HG02642 (cell line): ENCODE data around the gene ALK.
A peak's percentile ranks its signal among the peaks of the same experiment; 100 is the strongest.

Source experiments
- ATAC-seq: cut with Tn5 transposase; IDR thresholded peaks from one replicate; pipeline ENCODE4 v1.9.1; 2021; ENCODE audit warnings: mild to moderate bottlenecking; ENCODE audit not compliant: unreplicated experiment, poor library complexity

ALK gene

GRCh38 chr2:29317077-29317517, 604.3 kb downstream of the ALK start:
- no peak for ATAC-seq

GRCh38 chr2:29314816-29315571, 606.4 kb downstream of the ALK start:
- ATAC-seq, result peak; percentile 79

DNA sequence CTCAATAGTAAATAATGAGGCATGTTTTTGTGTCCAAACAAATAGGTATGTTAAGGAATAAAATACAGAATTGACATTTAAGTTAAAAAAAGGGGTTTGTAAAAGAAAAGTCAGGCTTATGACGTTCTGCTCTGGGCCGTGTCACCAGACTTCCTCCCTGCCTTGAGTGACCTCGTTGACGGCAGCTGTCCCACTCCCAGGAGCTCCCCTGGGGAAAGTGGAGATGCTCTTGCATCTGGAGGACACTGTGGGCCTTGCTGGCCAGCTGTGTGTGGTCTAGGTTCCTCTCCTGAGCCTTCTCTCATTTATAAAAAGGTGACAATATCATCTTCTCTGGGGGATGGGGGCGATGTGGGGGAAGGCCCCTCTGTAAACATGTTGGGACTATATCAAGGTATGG, 609.9 kb downstream of the ALK start:
- no peak for ATAC-seq

DNA sequence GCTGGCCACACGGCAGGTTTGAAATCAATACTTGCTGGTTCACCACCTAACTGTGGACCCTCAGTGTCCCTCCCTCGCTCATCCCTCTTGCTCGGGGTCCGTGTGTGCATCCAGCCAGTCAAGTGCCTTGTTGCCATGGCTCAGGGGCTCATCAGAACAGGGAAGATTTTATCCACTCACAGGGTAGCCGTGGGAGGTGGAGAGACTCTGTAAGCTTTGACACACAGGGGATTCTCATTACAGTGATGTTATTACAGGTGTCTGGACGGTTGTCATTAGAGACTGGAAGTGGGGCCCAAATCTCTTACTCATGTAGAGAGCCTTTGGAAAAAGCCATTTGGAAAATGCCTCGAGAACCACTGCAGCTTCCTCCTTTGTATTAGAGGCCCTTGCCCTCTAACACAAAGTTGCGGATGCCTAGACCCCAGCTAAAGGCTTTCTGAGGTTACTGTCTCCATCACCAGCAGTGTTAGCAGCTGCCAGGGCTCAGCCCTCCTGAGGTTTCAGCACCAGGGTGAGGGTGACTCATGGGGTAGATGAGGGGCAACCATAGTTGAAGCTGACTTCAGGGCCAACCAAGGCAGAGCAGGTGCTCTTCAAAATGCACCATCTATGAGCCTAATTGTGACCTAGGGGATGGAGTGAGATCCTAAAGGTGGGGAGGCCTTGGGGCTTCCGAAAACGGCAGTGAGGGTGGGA, 610.6 kb downstream of the ALK start:
- no peak for ATAC-seq

DNA sequence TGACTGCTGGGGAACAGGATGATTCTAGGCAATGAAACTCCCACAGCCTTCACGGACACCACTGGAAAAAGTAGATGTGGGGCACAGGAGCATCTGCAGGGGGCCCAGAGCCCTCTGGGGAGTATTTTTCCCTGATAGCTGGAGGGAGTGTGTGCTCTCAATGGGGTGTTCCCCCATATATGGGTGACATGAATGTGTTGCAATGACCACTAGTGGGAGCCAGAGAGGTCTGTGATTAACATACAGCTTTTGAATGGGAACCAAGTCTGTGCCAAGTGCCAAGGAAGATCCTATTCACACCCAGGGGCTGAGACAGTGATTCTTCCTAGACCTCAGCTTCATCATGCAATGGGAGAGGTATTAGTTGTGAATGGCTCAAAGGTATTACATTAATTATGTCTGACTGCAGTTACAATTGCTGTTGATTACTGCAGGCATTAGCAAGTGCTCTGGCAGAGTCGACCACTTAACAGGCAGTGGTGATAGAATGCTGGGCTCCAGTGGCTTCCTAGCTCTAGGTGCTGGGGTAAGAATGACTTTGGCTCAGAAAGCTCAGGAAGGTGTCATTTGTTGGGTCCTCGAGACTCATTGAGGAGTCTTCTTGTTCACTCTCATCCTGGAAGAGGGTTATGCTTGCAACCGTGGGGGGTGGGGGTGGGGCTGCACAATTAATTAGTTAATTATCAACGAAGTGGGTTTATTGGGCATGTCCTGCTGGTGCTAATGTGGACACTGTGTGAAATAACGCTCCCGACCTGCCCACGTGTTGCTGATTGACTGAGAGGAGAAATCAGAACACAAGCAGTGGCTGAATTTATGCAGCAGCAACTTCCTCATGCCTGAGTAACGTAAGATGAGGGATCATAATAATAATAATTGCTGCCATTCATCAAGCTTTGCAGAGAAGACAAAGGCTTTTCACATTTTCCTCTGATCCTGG, 612.0 kb downstream of the ALK start:
- ATAC-seq, result no peak

- no peak for ATAC-seq
Observed at GRCh38 chr2:29308366-29308765, 613.0 kb downstream of the ALK start.

GRCh38 chr2:29307519-29307918, 613.9 kb downstream of the ALK start:
- no peak for ATAC-seq

GRCh38 chr2:29305762-29306161, 615.6 kb downstream of the ALK start:
- no peak for ATAC-seq

DNA sequence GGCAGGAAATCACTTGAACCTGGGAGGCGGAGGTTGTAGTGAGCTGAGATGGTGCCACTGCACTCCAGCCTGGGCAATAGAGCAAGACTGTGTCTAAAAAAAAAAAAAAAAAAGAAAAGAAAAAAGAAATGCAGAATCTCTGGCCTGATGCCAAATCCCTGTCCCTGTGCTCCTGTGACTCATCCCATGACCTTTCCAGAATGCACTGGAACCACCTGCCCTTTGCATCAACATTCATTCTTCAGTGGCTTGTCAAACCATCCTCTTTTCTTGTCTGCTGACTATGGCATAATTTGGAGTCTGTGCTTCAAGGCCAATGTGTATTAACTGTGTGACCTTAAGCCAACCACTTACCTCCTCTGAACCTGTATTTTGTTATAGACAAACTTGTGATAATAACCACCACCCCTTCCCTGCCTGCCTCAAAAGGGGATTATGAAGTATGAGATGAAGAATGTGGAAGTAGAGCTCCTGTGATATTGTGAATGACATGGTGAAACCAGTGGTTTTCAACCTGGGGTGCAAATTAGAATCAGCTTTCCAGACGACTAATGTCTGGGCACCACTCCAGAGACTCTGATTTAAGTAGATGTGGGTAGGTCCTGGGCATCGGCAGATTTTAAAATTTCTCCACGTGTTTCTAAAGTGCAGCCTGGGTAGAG, 616.9 kb downstream of the ALK start:
- ATAC-seq, result no peak

DNA sequence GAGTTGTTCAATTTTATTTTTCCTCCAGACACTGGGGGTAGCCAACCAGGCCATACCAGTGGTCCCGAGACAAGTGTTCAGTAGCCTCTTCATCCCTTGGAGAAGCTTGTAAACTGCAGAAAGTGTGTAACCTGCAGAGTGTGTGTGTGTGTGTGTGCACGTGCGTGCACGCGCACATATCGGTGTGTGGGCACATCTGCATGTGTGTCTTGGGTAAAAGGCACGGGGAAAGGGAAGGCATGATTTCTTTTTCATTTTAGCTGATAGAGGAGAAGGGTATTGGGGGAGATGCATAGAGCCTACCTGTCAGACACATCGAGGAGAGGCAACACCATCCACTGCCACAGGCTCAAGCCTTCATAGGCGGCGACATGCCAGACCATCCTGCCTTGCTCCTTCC, 624.8 kb downstream of the ALK start:
- no peak for ATAC-seq

DNA sequence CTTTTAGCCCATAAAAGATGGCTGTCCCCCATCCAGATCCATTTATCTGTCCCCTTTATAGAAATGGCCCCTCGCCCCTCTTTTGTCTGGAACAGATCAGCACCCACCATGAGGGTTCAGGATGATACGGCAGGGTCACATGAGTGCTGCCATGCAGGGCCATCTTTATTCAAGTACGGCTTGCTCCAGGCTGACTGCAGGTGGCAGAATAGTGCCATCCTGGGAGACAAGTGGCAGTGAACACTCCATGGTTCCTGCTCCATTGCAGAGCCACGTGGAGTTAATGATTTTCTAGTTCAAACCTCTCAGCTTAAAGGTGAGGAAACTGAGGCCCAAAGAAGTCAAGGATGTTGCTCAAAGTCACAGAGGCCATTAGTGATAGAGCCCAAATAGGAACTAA, 625.5 kb downstream of the ALK start:
- ATAC-seq, result no peak

GRCh38 chr2:29293830-29294438, 627.5 kb downstream of the ALK start:
- no peak for ATAC-seq

DNA sequence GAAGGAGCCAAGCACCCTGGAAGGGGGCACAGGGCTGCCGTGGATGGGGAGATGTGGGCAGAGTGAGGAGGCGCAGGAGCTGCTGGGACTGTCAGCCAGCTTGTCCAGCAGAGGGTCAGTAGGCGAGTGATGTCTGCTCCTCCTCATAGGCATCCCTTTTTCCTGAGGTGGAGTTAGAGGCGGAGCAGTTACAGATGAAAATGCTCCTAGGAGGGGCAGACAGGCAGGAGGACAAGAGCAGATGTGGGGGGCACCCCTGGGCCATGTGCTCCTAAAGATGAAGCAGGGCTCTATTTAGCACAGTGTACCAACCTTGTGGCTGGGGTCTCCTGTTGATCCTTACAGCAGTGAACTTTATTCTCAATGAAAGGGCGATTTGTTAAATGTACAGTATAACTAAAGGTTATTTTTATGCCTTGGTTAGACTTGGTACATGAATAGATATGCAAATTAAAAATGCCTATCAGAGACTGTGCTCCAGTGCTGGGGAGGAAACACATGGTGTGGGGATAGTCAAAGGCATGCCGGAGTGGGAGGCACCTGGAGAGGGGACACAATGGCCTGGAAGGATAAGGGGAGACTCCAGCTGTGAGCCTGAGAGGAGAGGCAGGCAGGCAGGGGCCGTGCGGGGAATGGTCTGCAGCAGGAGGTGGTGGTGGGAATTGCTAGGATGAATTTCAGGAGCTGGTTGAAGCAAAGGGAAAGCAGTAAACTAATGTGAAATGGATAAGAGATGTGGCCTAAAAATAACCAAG, 630.9 kb downstream of the ALK start:
- no peak for ATAC-seq

- ATAC-seq, result no peak
Observed at GRCh38 chr2:29284671-29285070, 636.7 kb downstream of the ALK start.

DNA sequence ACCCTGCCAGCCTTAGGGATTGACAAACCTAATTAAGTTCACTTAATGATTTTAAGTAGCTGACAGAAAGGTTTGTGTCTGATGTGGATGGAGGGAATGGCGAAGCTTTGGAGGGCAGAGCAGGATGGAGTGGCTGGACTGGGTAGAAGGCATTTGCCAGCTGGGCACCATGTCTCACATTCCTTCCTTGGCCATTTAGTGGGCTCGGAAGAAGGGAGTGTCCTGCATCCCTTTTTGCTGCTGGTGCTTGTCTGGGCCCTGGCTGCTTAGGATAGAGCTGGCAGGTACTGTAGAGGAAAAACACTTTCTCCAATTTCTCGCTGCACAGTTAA, 639.5 kb downstream of the ALK start:
- no peak for ATAC-seq

GRCh38 chr2:29281086-29281915, 640.1 kb downstream of the ALK start:
- no peak for ATAC-seq

DNA sequence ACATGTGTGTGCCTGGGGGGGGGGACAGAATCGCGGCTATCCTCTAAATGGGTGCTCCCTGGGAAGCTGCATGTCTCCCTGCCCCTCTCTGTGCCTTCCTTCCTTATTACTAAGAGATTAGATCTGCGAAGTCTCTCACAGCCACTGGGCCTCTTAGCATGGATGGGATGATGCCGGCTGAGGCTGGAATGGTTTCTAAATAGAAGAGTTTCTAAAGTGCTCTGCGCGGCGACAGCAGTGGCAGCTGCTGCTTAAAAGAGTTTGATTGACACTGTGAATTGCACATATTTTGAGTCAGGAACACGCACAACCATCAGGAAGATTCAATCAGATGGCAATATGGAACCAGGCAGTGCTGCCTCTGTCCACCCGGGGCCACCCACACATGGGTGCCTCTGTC, 642.4 kb downstream of the ALK start:
- no peak for ATAC-seq

- ATAC-seq, result no peak
Observed at GRCh38 chr2:29276151-29276550, 645.2 kb downstream of the ALK start.

DNA sequence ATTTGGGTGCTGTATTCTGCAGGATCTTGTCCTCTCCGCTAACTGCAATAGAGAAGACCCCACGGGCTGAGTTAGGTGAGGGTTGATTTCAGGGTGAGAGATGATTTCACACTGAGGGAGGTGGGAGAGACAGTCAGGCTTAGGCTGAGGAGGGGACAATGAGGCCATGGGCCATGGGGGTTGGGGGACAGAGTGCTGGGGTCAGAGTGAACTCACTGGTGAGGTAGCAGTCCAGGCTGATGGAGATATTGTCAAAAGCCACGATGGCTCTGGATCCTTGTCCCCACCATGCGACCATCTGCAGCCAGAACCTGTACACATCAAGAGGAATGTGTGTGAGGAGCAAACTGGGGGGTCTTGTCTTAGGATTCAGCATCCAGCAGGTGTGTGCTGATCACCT, 646.2 kb downstream of the ALK start:
- ATAC-seq, result no peak
